ENCODE data around the gene THRB.

Gene THRB

GRCh38 chr3:24342275-24342674, 152.4 kb downstream of the THRB start:
- Histone ChIP-seq H3K79me2 (ENCODE audit: insufficient read depth, low read length) (no peaks in the 10 kb centered on the region), H3K4me1 (ENCODE audit: insufficient read depth, low read length, poor library complexity, severe bottlenecking) (no peaks in the 10 kb centered on the region), H3K4me2 (ENCODE audit: low read depth, low read length, poor library complexity, severe bottlenecking) (no peak overlapping the region), H3K9me3 (ENCODE audit: insufficient read depth, low read depth, low read length) (no peaks in the 10 kb centered on the region), H3K9me2 (replicated peaks; ENCODE audit: low read depth, low read length) (no peaks in the 10 kb centered on the region), H3K27me3 (ENCODE audit: insufficient read depth, low read length, poor library complexity, severe bottlenecking) (no peaks in the 10 kb centered on the region), H3K4me3 (ENCODE audit: low read length, poor library complexity, severe bottlenecking) (no peak overlapping the region), H3K9ac (ENCODE audit: low read depth, low read length, poor library complexity, severe bottlenecking) (no peak overlapping the region), H3F3A (ENCODE audit: low read depth) (no peaks in the 10 kb centered on the region), H2AFZ (ENCODE audit: low read length) (no peak overlapping the region), H4K20me1 (ENCODE audit: insufficient read depth, low read length, poor library complexity, severe bottlenecking) (no peaks in the 10 kb centered on the region), H3K36me3 (ENCODE audit: insufficient read depth, low read length) (no peaks in the 10 kb centered on the region)
- TF ChIP-seq CTCF (conservative IDR thresholded peaks at IDR 0.05; ENCODE audit: low read length) (no peak), EZH2phosphoT487 (IDR thresholded peaks at IDR 0.05; ENCODE audit: borderline replicate concordance) (no peak)

GRCh38 chr3:24341668-24342067, 153.0 kb downstream of the THRB start:
- TF ChIP-seq CTCF (conservative IDR thresholded peaks at IDR 0.05; ENCODE audit: low read length): no peak
- no peak for TF ChIP-seq EZH2phosphoT487 (IDR thresholded peaks at IDR 0.05; ENCODE audit: borderline replicate concordance)
- no peaks in the 10 kb centered on the region for H3K27me3 ChIP-seq (ENCODE audit: insufficient read depth, low read length, poor library complexity, severe bottlenecking)

GRCh38 chr3:24340966-24341365, 153.7 kb downstream of the THRB start:
- H3K9me3 ChIP-seq (ENCODE audit: insufficient read depth, low read depth, low read length): no peaks in the 10 kb centered on the region
- H3K9ac ChIP-seq (ENCODE audit: low read depth, low read length, poor library complexity, severe bottlenecking): no peak overlapping the region
- no peak overlapping the region for H3K4me2 ChIP-seq (ENCODE audit: low read depth, low read length, poor library complexity, severe bottlenecking)
- H3K4me1 ChIP-seq (ENCODE audit: insufficient read depth, low read length, poor library complexity, severe bottlenecking): no peaks in the 10 kb centered on the region
- no peak overlapping the region for H3K4me3 ChIP-seq (ENCODE audit: low read length, poor library complexity, severe bottlenecking)
- H3K27me3 ChIP-seq (ENCODE audit: insufficient read depth, low read length, poor library complexity, severe bottlenecking): no peaks in the 10 kb centered on the region
- TF ChIP-seq CTCF (conservative IDR thresholded peaks at IDR 0.05; ENCODE audit: low read length) (no peak), EZH2phosphoT487 (IDR thresholded peaks at IDR 0.05; ENCODE audit: borderline replicate concordance) (no peak)
- H3K36me3 ChIP-seq (ENCODE audit: insufficient read depth, low read length): no peaks in the 10 kb centered on the region
- no peaks in the 10 kb centered on the region for H3K9me2 ChIP-seq (replicated peaks; ENCODE audit: low read depth, low read length)
- H2AFZ ChIP-seq (ENCODE audit: low read length): no peak overlapping the region
- H3F3A ChIP-seq (ENCODE audit: low read depth): no peaks in the 10 kb centered on the region
- H4K20me1 ChIP-seq (ENCODE audit: insufficient read depth, low read length, poor library complexity, severe bottlenecking): no peaks in the 10 kb centered on the region
- no peaks in the 10 kb centered on the region for H3K79me2 ChIP-seq (ENCODE audit: insufficient read depth, low read length)

More at GRCh38 chr3:24341668-24342067, 153.0 kb downstream of the THRB start:
- Histone ChIP-seq H3K9me3 (ENCODE audit: insufficient read depth, low read depth, low read length) (no peaks in the 10 kb centered on the region), H3K9ac (ENCODE audit: low read depth, low read length, poor library complexity, severe bottlenecking) (no peak overlapping the region), H3K79me2 (ENCODE audit: insufficient read depth, low read length) (no peaks in the 10 kb centered on the region), H3F3A (ENCODE audit: low read depth) (no peaks in the 10 kb centered on the region), H3K4me1 (ENCODE audit: insufficient read depth, low read length, poor library complexity, severe bottlenecking) (no peaks in the 10 kb centered on the region), H4K20me1 (ENCODE audit: insufficient read depth, low read length, poor library complexity, severe bottlenecking) (no peaks in the 10 kb centered on the region), H3K36me3 (ENCODE audit: insufficient read depth, low read length) (no peaks in the 10 kb centered on the region), H3K9me2 (replicated peaks; ENCODE audit: low read depth, low read length) (no peaks in the 10 kb centered on the region), H3K4me2 (ENCODE audit: low read depth, low read length, poor library complexity, severe bottlenecking) (no peak overlapping the region), H2AFZ (ENCODE audit: low read length) (no peak overlapping the region), H3K4me3 (ENCODE audit: low read length, poor library complexity, severe bottlenecking) (no peak overlapping the region)

Measured in Loucy (cell line).